Liver (tissue), 9 donors: Measurements from ENCODE around the gene AKR1C1. TPM values are rescaled to one million over a fixed set of nuclear protein-coding genes. Genes with fewer than 3 reads are reported as not detected.
"Not testable (repeated sequence)": the region's sequence is repeated elsewhere in the genome, so short reads cannot be mapped to it uniquely, and the experiment has no call there.

Source experiments
- DNase-seq: peaks from one replicate; pipeline ENCODE4 v3.0.0-alpha.2; 2017; ENCODE audit warnings: low spot score
- H3K27ac ChIP-seq, 2 donors: one replicate each; pipeline ENCODE4 v1.7.0; 2013; ENCODE audit warnings: inconsistent platforms in 2 of 2, low read length in 2 of 2, control low read depth in 1 of 2, low read depth in 1 of 2, mild to moderate bottlenecking in 1 of 2
- H3K27me3 ChIP-seq, 4 donors: one replicate each; pipeline versions ENCODE4 v1.6.1 to v1.7.0; 2013; ENCODE audit warnings: low read length in 3 of 4, inconsistent platforms in 1 of 4, mild to moderate bottlenecking in 1 of 4, moderate library complexity in 1 of 4; ENCODE audit not compliant: control insufficient read depth in 4 of 4, insufficient read depth in 4 of 4
- H3K36me3 ChIP-seq, 4 donors: one replicate each; pipeline versions ENCODE4 v1.6.1 to v1.7.0; 2013; ENCODE audit warnings: low read length in 3 of 4, mild to moderate bottlenecking in 3 of 4, low read depth in 1 of 4, moderate library complexity in 1 of 4; ENCODE audit not compliant: control insufficient read depth in 4 of 4, insufficient read depth in 3 of 4
- H3K4me1 ChIP-seq, 4 donors: one replicate each; pipeline versions ENCODE4 v1.6.1 to v1.7.0; 2013; ENCODE audit warnings: low read length in 3 of 4, mild to moderate bottlenecking in 3 of 4, moderate library complexity in 1 of 4; ENCODE audit not compliant: control insufficient read depth in 4 of 4, insufficient read depth in 4 of 4
- H3K4me3 ChIP-seq, 3 donors: one replicate each; pipeline versions ENCODE4 v1.6.1 to v1.7.0; 2013; ENCODE audit warnings: low read length in 3 of 3, control low read depth in 1 of 3, low read depth in 1 of 3, mild to moderate bottlenecking in 1 of 3
- H3K9ac ChIP-seq, 2 donors: one replicate each; pipeline ENCODE4 v1.7.0; 2013; ENCODE audit warnings: low read length in 2 of 2, mild to moderate bottlenecking in 2 of 2, moderate library complexity in 2 of 2, control low read depth in 1 of 2, low read depth in 1 of 2
- H3K9me3 ChIP-seq, 4 donors: one replicate each; pipeline versions ENCODE4 v1.6.1 to v1.7.0; 2013; ENCODE audit warnings: low read length in 3 of 4; ENCODE audit not compliant: control insufficient read depth in 4 of 4
- ATF3 ChIP-seq: IDR thresholded peaks from 2 replicates; pipeline ENCODE4 v1.6.1; 2016; ENCODE audit warnings: antibody characterized with exemption
- CTCF ChIP-seq: fragments of 150-350 bp; IDR thresholded peaks from 2 replicates; pipeline ENCODE4 v1.5.1; 2017; ENCODE audit warnings: improper control_type of control experiment, low read depth, low read length; ENCODE audit not compliant: missing input control
- EGR1 ChIP-seq, 2 donors: IDR thresholded peaks; 2 replicates each; pipeline ENCODE4 v1.6.1; 2016 to 2018; ENCODE audit warnings: antibody characterized with exemption in 2 of 2, low read depth in 2 of 2
- FOXA1 ChIP-seq: IDR thresholded peaks from 2 replicates; pipeline ENCODE4 v1.6.1; 2016; ENCODE audit warnings: antibody characterized with exemption
- FOXA2 ChIP-seq: IDR thresholded peaks from 2 replicates; pipeline ENCODE4 v1.6.1; 2016; ENCODE audit warnings: antibody characterized with exemption
- GABPA ChIP-seq, 2 donors: IDR thresholded peaks in 1 of 2; conservative IDR thresholded peaks in 1 of 2; 2 replicates each; pipeline ENCODE4 v1.6.1; 2016; ENCODE audit warnings: antibody characterized with exemption in 2 of 2, mild to moderate bottlenecking in 1 of 2, moderate library complexity in 1 of 2
- HNF4A ChIP-seq, 2 donors: conservative IDR thresholded peaks; 2 replicates each; pipeline ENCODE4 v1.6.1; 2016; ENCODE audit warnings: antibody characterized with exemption in 2 of 2, mild to moderate bottlenecking in 2 of 2
- JUND ChIP-seq, 2 donors: IDR thresholded peaks; 2 replicates each; pipeline ENCODE4 v1.6.1; 2016; ENCODE audit warnings: antibody characterized with exemption in 2 of 2
- NR2F2 ChIP-seq: IDR thresholded peaks from 2 replicates; pipeline ENCODE4 v1.6.1; 2016; ENCODE audit warnings: antibody characterized with exemption
- RAD21 ChIP-seq, 2 donors: IDR thresholded peaks; 2 replicates each; pipeline ENCODE4 v1.6.1; 2016; ENCODE audit warnings: antibody characterized with exemption in 2 of 2, mild to moderate bottlenecking in 2 of 2
- REST ChIP-seq: IDR thresholded peaks from 2 replicates; pipeline ENCODE4 v1.6.1; 2016; ENCODE audit warnings: antibody characterized with exemption, mild to moderate bottlenecking
- SP1 ChIP-seq: IDR thresholded peaks from 2 replicates; pipeline ENCODE4 v1.6.1; 2018; ENCODE audit warnings: antibody characterized with exemption, mild to moderate bottlenecking
- TAF1 ChIP-seq: conservative IDR thresholded peaks from 2 replicates; pipeline ENCODE4 v1.6.1; 2016; ENCODE audit warnings: antibody characterized with exemption, mild to moderate bottlenecking
- YY1 ChIP-seq: IDR thresholded peaks from 2 replicates; pipeline ENCODE4 v1.6.1; 2016; ENCODE audit warnings: antibody characterized with exemption, mild to moderate bottlenecking
- WGBS: extraction: QIAGEN DNeasy Blood & Tissue Kit; methylation state at CpG from one replicate; pipeline ENCODE4 v1.1.7; 2013; 5-methylcytosine and 5-hydroxymethylcytosine counted together
- polyA plus RNA-seq, 2 donors: library from polyadenylated mRNA; stranded (reverse) in 1 of 2; unstranded in 1 of 2; fragments of 200-250 nt in 1 of 2; fragments of >200 nt in 1 of 2; fragmentation: Nextera tagmentation in 1 of 2; extraction: Ambion mirVana in 1 of 2; gene quantifications; one replicate each; pipeline versions ENCODE4 v1.2.1 to v1.2.3, GENCODE V29; 2013 to 2015
- total RNA-seq, 2 donors: library from RNA; depleted of rRNA; stranded (reverse); fragments of >200 nt; gene quantifications; one replicate each; pipeline ENCODE4 v1.2.3, GENCODE V29; 2014
- TF ChIP-seq, protein P1 (sequence below): IDR thresholded peaks from 2 replicates; pipeline ENCODE4 v1.6.1; 2016; ENCODE audit warnings: antibody characterized with exemption
- TF ChIP-seq, protein P2 (sequence below): IDR thresholded peaks from 2 replicates; pipeline ENCODE4 v1.6.1; 2016; ENCODE audit warnings: antibody characterized with exemption
- donor health status: healthy.
- donor health status: healthy.
- donor health status: healthy.
- donor health status: healthy.
- donor health status: healthy.

The AKR1C1 gene
- total and polyA plus RNA-seq, 4 donors: 128 to 540 (median 145) TPM

DNA sequence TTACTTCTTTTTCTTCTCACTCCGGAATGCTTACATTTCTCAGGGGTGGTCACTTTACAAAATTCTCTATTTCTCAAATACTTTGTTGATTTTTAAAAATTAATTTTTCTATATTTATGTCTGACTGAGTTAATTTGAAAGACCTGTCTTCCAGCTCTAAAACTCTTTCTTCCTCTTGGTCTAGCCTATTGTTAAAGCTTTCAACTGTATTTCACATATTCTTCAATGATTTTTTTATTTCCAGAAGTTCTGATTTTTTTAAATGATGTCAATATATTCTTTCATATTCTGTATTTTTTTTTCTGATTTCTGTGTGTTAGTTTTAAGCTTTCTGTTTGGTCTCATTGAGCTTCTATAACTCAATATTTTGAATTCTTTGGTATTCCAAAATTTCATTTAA is 67.8 kb downstream of the AKR1C1 start:
- Histone ChIP-seq H3K36me3 (no peaks in the 10 kb centered on the region), H3K4me1 (peaks cover 0 to 2% (median 0%) of the 10 kb centered on the region in 4 donors), H3K27ac (no peak overlapping the region), H3K9ac (no peak overlapping the region), H3K27me3 (no peaks in the 10 kb centered on the region), H3K9me3 (peaks cover 0 to 2% (median under 1%) of the 10 kb centered on the region in 4 donors), H3K4me3 (no peak overlapping the region)
- no peak for DNase-seq
- 95% methylated on average over 1 of the region's 1 CpG for WGBS
- TF ChIP-seq REST (no peak), RAD21 (IDR thresholded peaks at IDR 0.05) (no peak), FOXA1 (no peak), ATF3 (no peak), GABPA (IDR thresholded peaks at IDR 0.05 in 1 of 2, conservative IDR thresholded peaks at IDR 0.05 in 1 of 2) (no peak), HNF4A (conservative IDR thresholded peaks at IDR 0.05) (no peak), JUND (IDR thresholded peaks at IDR 0.05) (no peak), SP1 (no peak), TAF1 (no peak), EGR1 (IDR thresholded peaks at IDR 0.05; ENCODE audit: low read depth in 2 of 2) (no peak), NR2F2 (no peak), CTCF (no peak), FOXA2 (no peak), YY1 (no peak)
- TF ChIP-seq, protein P1, sequence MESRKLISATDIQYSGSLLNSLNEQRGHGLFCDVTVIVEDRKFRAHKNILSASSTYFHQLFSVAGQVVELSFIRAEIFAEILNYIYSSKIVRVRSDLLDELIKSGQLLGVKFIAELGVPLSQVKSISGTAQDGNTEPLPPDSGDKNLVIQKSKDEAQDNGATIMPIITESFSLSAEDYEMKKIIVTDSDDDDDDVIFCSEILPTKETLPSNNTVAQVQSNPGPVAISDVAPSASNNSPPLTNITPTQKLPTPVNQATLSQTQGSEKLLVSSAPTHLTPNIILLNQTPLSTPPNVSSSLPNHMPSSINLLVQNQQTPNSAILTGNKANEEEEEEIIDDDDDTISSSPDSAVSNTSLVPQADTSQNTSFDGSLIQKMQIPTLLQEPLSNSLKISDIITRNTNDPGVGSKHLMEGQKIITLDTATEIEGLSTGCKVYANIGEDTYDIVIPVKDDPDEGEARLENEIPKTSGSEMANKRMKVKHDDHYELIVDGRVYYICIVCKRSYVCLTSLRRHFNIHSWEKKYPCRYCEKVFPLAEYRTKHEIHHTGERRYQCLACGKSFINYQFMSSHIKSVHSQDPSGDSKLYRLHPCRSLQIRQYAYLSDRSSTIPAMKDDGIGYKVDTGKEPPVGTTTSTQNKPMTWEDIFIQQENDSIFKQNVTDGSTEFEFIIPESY: no peak
- TF ChIP-seq, protein P2, sequence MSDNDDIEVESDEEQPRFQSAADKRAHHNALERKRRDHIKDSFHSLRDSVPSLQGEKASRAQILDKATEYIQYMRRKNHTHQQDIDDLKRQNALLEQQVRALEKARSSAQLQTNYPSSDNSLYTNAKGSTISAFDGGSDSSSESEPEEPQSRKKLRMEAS: no peak

DNA sequence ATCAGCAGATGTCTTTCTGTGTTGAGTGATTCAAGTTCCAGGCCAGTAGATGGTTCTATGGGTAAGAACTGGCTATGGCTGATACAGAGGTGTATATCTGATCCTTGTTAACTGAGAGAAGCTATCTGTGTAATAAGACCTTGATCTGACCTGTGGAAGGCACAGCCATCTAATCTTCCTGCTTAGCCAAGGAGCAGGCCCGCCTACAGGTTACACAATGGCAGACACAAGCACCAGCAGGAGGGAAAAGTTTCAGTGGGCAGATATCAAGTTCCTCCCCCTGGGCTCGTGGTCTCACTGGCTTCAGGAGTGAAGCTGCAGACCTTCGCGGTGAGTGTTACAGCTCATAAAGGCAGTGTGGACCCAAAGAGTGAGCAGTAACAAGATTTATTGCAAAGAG is 68.4 kb downstream of the AKR1C1 start:
- not testable (repeated sequence) for H3K27me3 ChIP-seq, H3K9ac ChIP-seq, DNase-seq, H3K27ac ChIP-seq, H3K4me3 ChIP-seq, H3K9me3 ChIP-seq, H3K36me3 ChIP-seq, H3K4me1 ChIP-seq
- 88% methylated on average over 4 of the region's 4 CpGs for WGBS

DNA sequence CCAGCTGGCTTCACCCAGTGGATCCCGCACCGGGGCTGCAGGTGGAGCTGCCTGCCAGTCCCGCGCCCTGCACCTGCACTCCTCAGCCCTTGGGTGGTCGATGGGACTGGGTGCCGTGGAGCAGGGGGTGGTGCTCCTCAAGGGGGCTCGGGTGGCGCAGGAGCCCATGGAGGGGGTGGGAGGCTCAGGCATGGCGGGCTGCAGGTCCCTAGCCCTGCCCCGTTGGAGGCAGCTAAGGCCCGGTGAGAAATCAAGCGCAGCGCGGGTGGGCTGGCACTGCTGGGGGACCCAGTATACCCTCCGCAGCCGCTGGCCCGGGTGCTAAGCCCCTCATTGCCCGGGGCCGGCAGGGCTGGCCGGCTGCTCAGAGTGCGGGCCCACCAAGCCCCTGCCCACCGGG is 69.2 kb downstream of the AKR1C1 start:
- H3K36me3 ChIP-seq, H3K4me3 ChIP-seq, H3K9ac ChIP-seq, DNase-seq, H3K27me3 ChIP-seq, H3K4me1 ChIP-seq, H3K27ac ChIP-seq, H3K9me3 ChIP-seq: not testable (repeated sequence)
- WGBS: 94% methylated on average over 22 of the region's 22 CpGs
